DMS 273 (cell line): ENCODE data around the gene CATSPERD.

Experiments
- DNase-seq: peaks from one replicate; lab custom pipeline; 2025; ENCODE audit not compliant: unreplicated experiment; lab: John Stamatoyannopoulos, UW

The CATSPERD gene

GRCh38 chr19:5719961-5720790 lies at the start of gene CATSPERD, which contains the start of gene LONP1:
CATSPERD (plus strand) TSS chr19:5720637; CDS start chr19:5720738, 101 bp downstream.
LONP1 (minus strand) TSS chr19:5720146; CDS start chr19:5720132, 14 bp downstream.
- DNase-seq = peak; percentile 100

GRCh38 chr19:5671600-5671999 lies 48.8 kb upstream of the CATSPERD start:
- DNase-seq = no peak

GRCh38 chr19:5672708-5673459 lies 47.6 kb upstream of the CATSPERD start:
- DNase-seq = no peak

- DNase-seq = no peak
Measured at GRCh38 chr19:5673752-5674151, 46.7 kb upstream of the CATSPERD start.

- DNase-seq = peak; percentile 73
Measured at GRCh38 chr19:5674714-5675113, 45.7 kb upstream of the CATSPERD start.

- DNase-seq = peak; percentile 54
Measured at GRCh38 chr19:5676105-5676771, 44.2 kb upstream of the CATSPERD start.

- no peak for DNase-seq
Measured at GRCh38 chr19:5676772-5677105, 43.7 kb upstream of the CATSPERD start.

GRCh38 chr19:5677136-5677535 lies 43.3 kb upstream of the CATSPERD start:
- no peak for DNase-seq

- DNase-seq = no peak
Measured at GRCh38 chr19:5677580-5677979, 42.9 kb upstream of the CATSPERD start.

- no peak for DNase-seq
Measured at GRCh38 chr19:5678071-5678718, 42.2 kb upstream of the CATSPERD start.

GRCh38 chr19:5679289-5680083 lies 41.0 kb upstream of the CATSPERD start:
- DNase-seq = no peak

- DNase-seq = peak; percentile 74
Measured at GRCh38 chr19:5680084-5680436, 40.4 kb upstream of the CATSPERD start.

- peak; percentile 99 for DNase-seq
Measured at GRCh38 chr19:5680437-5681368, 39.7 kb upstream of the CATSPERD start, which contains the start of the genes HSD11B1L and MICOS13. HSD11B1L (plus strand) TSS chr19:5681027; CDS start chr19:5684833, 3,806 bp downstream. MICOS13 (minus strand) TSS chr19:5680516; CDS start chr19:5680486, 30 bp downstream.

GRCh38 chr19:5681391-5682106 lies 38.9 kb upstream of the CATSPERD start:
- peak; percentile 64 for DNase-seq

- no peak for DNase-seq
Measured at GRCh38 chr19:5682107-5682482, 38.3 kb upstream of the CATSPERD start.

GRCh38 chr19:5683177-5683886 lies 37.1 kb upstream of the CATSPERD start:
- DNase-seq = no peak

GRCh38 chr19:5684694-5685430 lies 35.6 kb upstream of the CATSPERD start:
- DNase-seq = no peak
